Activated effector memory CD4-positive, alpha-beta T cell treated with anti-CD3 and anti-CD28 coated beads, Interleukin-2, amount 50 U/mL, for 16 hours (primary cell): ENCODE data around the gene TTL.

Experiments
- DNase-seq: peaks from one replicate; pipeline ENCODE4 v3.0.0-alpha.2; 2020

Gene TTL

DNA sequence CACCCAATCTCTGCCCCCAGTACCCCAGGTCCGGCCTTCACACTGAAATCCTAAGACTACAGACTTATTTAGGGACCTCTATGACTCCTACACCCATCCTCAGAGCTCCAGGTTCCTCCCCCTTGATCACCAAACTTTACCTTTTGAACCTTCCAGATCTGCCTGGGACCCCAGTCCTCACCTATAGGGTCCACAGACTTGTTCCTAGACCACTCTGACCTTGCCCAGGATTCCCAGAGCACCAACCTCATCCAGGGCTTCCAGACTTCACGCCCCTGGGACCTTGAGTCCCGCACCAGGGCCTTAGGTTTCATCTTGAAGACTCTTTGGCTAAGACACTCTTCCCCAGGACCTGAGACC, 102.9 kb downstream of the TTL start:
- DNase-seq: no peak

DNA sequence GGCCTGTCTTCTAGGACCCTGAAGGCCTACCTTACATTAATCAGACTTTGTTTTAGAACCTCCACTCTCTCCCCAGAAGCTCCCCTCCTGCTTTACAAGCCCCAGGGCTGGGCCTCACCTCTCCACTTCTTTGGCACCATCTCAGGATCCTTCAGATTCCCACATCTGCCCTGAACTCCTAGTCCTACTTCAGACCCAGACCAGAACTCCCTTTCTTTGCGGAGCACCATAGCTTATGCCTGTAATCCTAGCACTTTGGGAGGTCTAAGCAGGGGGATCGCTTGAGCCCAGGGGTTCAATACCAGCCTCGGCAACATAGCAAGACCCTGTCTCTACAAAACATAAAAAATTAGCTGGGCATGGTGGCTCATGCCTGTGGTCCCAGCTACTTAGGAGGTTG, 103.4 kb downstream of the TTL start:
- DNase-seq: no peak

DNA sequence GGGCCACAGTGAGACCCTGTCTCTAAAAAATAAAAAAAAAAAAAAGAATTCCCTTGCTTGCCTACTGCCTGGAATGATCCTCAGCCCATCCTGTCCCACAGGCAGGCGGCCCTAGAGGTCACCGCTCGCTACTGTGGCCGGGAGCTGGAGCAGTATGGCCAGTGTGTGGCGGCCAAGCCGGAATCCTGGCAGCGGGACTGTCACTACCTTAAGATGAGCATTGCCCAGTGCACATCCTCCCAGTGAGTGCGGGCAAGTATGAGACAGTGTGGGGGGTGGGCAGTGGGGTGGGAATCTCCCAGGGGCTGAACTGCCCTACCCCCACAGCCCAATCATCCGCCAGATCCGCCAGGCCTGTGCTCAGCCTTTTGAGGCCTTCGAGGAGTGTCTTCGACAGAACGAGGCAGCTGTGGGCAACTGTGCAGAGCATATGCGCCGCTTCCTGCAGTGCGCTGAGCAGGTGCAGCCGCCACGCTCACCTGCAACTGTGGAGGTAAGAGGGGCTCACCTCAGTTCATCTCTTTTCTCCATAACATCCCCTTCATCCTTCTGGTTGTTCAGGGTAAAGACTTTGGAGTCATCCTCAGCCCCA, 104.0 kb downstream of the TTL start:
- DNase-seq: no peak

DNA sequence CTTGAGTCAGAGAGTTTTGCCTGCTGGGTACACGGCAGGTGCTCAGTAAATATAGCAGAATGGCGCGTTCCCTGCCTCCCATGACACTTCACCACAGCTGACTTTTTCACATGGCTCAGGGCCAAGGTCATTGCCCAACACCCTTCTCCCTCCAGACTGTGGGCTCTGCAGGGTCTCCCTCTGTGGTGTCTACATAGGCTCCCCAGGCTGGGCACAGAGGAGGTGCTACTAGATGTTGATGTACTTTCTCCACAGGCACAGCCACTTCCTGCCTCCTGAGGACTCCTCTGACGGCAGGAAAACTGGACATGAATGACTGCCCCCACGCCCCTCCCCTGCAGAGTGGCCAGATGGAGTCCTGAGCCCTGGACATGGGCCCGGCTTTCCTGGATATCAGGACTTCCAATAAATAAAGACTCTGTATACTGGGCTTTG, 106.7 kb downstream of the TTL start:
- no peak for DNase-seq
